ENCODE data around the gene TEX261. TPM values are rescaled to one million over a fixed set of nuclear protein-coding genes. Genes with fewer than 3 reads are reported as not detected.
A peak's percentile ranks its signal among the peaks of the same experiment; 100 is the strongest.

The TEX261 gene
- total and polyA plus RNA-seq, 12 donors: 17.9 to 96.6 (median 49.5) TPM

GRCh38 chr2:70939001-70939838 is 55.5 kb downstream of the TEX261 start:
- DNase-seq: peak in 1 of 7 donors; percentile 12
- Histone ChIP-seq H3K9me3 (replicated peaks in 1 of 3) (no peaks in the 10 kb centered on the region), H3K27me3 (no peaks in the 10 kb centered on the region), H3K36me3 (replicated peaks in 1 of 2) (no peaks in the 10 kb centered on the region), H3K4me3 (no peak overlapping the region), H3K4me1 (replicated peaks in 1 of 2) (no peaks in the 10 kb centered on the region), H3K27ac (no peak overlapping the region)
- TF ChIP-seq POLR2A (IDR thresholded peaks at IDR 0.05) (no peak), CTCF (IDR thresholded peaks at IDR 0.05) (no peak)
- intact Hi-C loops (cut with DNase I): loop anchor here in 1 of 2 donors (10.0 kb wide), 1 partner anchor 154 kb away; no protein-coding TSS in a partner anchor
- 46 to 67% (median 64%) methylated on average over 22 to 30 of the region's 30 CpGs for WGBS, 4 donors

- WGBS, 4 donors: 33 to 69% (median 56%) methylated on average over 1 to 3 of the region's 3 CpGs
- DNase-seq: no peak
- H3K4me1 ChIP-seq (replicated peaks in 1 of 2): no peaks in the 10 kb centered on the region
- no peak overlapping the region for H3K4me3 ChIP-seq
- no peaks in the 10 kb centered on the region for H3K9me3 ChIP-seq (replicated peaks in 1 of 3)
- no peak overlapping the region for H3K27ac ChIP-seq
- no peaks in the 10 kb centered on the region for H3K36me3 ChIP-seq (replicated peaks in 1 of 2)
- H3K27me3 ChIP-seq: no peaks in the 10 kb centered on the region
- TF ChIP-seq CTCF (IDR thresholded peaks at IDR 0.05): no peak
- no peak for TF ChIP-seq POLR2A (IDR thresholded peaks at IDR 0.05)
- intact Hi-C loops (cut with DNase I): loop anchor here in 1 of 2 donors (10.0 kb wide), 1 partner anchor 154 kb away; no protein-coding TSS in a partner anchor
Measured at GRCh38 chr2:70938586-70938950, 56.1 kb downstream of the TEX261 start.

- Histone ChIP-seq H3K4me1 (replicated peaks in 1 of 2) (no peaks in the 10 kb centered on the region), H3K9me3 (replicated peaks in 1 of 3) (no peaks in the 10 kb centered on the region), H3K4me3 (no peak overlapping the region), H3K27me3 (no peaks in the 10 kb centered on the region), H3K36me3 (replicated peaks in 1 of 2) (no peaks in the 10 kb centered on the region), H3K27ac (no peak overlapping the region)
- intact Hi-C loops (cut with DNase I): loop anchor here in 1 of 2 donors (10.0 kb wide), 1 partner anchor 153 kb away; no protein-coding TSS in a partner anchor
- WGBS, 4 donors: 74 to 90% (median 79%) methylated on average over 8 to 10 of the region's 10 CpGs
- peak in 1 of 7 donors; percentile 12 for DNase-seq
- TF ChIP-seq POLR2A (IDR thresholded peaks at IDR 0.05): no peak
- no peak for TF ChIP-seq CTCF (IDR thresholded peaks at IDR 0.05)
Measured at GRCh38 chr2:70937866-70938585, 56.6 kb downstream of the TEX261 start.

All from adrenal gland (tissue), 12 donors.